ENCODE measurements around the gene FAM184B. TPM values are rescaled to one million over a fixed set of nuclear protein-coding genes. Genes with fewer than 3 reads are reported as not detected.

The FAM184B gene
- total RNA-seq, 1 experiment from 2014 or later = not detected

- H3K4me1 Mint-ChIP-seq (ENCODE audit: low read depth, unreplicated experiment) = no peaks in the 10 kb centered on the region
- intact Hi-C loops (cut with micrococcal nuclease; ENCODE audit: unreplicated experiment) = no loop called here
- ChIA-PET CTCF (interaction anchor here (0.6 kb wide), 3 partner anchors 72 to 1278 kb away, joined by 3 to 4 read pairs (median 3); no protein-coding TSS in a partner anchor), POLR2A (no interaction called here)
- no TSS peak for BruUV-seq (replicated peaks)
- H3K9me3 Mint-ChIP-seq (ENCODE audit: unreplicated experiment) = no peaks in the 10 kb centered on the region
- no peak overlapping the region for H3K4me3 Mint-ChIP-seq (ENCODE audit: unreplicated experiment)
- Histone ChIP-seq H3K4me1 (no peaks in the 10 kb centered on the region), H3K9me3 (no peaks in the 10 kb centered on the region), H3K27me3 (replicated peaks; ENCODE audit: control insufficient read depth, insufficient read depth, low read length) (no peaks in the 10 kb centered on the region), H3K36me3 (ENCODE audit: control insufficient read depth, insufficient read depth, low read length) (no peaks in the 10 kb centered on the region), H3K4me3 (ENCODE audit: low read depth, low read length) (no peak overlapping the region)
- TF ChIP-seq, protein P1, sequence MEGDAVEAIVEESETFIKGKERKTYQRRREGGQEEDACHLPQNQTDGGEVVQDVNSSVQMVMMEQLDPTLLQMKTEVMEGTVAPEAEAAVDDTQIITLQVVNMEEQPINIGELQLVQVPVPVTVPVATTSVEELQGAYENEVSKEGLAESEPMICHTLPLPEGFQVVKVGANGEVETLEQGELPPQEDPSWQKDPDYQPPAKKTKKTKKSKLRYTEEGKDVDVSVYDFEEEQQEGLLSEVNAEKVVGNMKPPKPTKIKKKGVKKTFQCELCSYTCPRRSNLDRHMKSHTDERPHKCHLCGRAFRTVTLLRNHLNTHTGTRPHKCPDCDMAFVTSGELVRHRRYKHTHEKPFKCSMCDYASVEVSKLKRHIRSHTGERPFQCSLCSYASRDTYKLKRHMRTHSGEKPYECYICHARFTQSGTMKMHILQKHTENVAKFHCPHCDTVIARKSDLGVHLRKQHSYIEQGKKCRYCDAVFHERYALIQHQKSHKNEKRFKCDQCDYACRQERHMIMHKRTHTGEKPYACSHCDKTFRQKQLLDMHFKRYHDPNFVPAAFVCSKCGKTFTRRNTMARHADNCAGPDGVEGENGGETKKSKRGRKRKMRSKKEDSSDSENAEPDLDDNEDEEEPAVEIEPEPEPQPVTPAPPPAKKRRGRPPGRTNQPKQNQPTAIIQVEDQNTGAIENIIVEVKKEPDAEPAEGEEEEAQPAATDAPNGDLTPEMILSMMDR (IDR thresholded peaks at IDR 0.05; ENCODE audit: insufficient read depth in 1 of 2, low read depth in 1 of 2, low read length in 1 of 2, severe bottlenecking in 1 of 2, unreplicated experiment in 1 of 2) = no peak
- no peaks in the 10 kb centered on the region for H3K27me3 Mint-ChIP-seq (ENCODE audit: insufficient read depth, unreplicated experiment)
- no peak overlapping the region for H3K27ac Mint-ChIP-seq (ENCODE audit: unreplicated experiment)
- peaks cover 9% of the 10 kb centered on the region for H3K36me3 Mint-ChIP-seq (ENCODE audit: insufficient read depth, unreplicated experiment)
- no peak for DNase-seq
Measured at GRCh38 chr4:17647176-17647806, 134.1 kb downstream of the FAM184B start.

DNA sequence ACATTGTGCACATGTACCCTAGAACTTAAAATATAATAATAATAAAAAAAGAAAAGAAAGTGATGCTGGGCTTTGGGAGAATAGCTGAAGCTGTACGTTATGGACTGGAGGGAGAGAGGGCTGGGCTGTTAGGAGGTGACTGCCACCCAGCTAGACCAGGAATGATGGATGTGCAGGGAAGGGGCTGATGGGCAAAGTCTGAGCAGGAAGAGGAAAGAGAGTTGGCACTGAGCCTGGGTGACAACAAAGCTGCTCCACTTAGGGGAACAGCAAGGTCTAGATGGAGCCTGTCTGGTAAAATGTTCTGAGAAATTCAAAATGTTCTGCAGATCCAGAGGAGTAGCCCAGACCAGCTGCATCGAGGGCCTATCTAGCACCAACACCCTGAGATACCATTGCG lies 134.7 kb downstream of the FAM184B start:
- no peak overlapping the region for H3K27ac Mint-ChIP-seq (ENCODE audit: unreplicated experiment)
- H3K36me3 ChIP-seq (ENCODE audit: control insufficient read depth, insufficient read depth, low read length) = no peaks in the 10 kb centered on the region
- H3K9me3 ChIP-seq = no peaks in the 10 kb centered on the region

DNA sequence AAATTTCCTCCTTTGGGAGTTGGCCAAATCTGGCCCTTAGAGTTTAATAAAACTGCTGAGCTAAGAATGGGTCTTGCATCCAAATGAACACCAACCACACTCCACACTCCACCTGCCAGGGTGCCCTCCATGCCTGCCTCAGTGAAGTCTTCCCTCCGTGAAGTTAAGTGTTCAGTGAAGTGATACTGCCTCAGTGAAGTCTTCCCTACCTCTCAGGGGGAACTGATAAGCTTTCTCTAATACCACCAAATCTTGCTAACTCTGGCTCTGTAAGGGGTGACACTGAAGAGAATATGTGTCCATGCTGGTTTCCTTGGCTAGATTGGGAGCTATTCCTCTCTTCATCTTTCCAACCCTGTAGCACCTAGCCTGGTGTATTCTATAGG lies 139.0 kb downstream of the FAM184B start:
- no peaks in the 10 kb centered on the region for H3K9me3 ChIP-seq
- no peaks in the 10 kb centered on the region for H3K27me3 ChIP-seq (replicated peaks; ENCODE audit: control insufficient read depth, insufficient read depth, low read length)
- Mint-ChIP-seq H3K36me3 (ENCODE audit: insufficient read depth, unreplicated experiment) (peaks cover 18% of the 10 kb centered on the region), H3K27ac (ENCODE audit: unreplicated experiment) (no peak overlapping the region), H3K9me3 (ENCODE audit: unreplicated experiment) (no peaks in the 10 kb centered on the region), H3K27me3 (ENCODE audit: insufficient read depth, unreplicated experiment) (no peaks in the 10 kb centered on the region), H3K4me1 (ENCODE audit: low read depth, unreplicated experiment) (no peaks in the 10 kb centered on the region), H3K4me3 (ENCODE audit: unreplicated experiment) (no peak overlapping the region)
- TF ChIP-seq, protein P1 (IDR thresholded peaks at IDR 0.05; ENCODE audit: insufficient read depth in 1 of 2, low read depth in 1 of 2, low read length in 1 of 2, severe bottlenecking in 1 of 2, unreplicated experiment in 1 of 2) = no peak
- intact Hi-C loops (cut with micrococcal nuclease; ENCODE audit: unreplicated experiment) = no loop called here
- H3K4me1 ChIP-seq = no peaks in the 10 kb centered on the region
- H3K36me3 ChIP-seq (ENCODE audit: control insufficient read depth, insufficient read depth, low read length) = no peaks in the 10 kb centered on the region
- BruUV-seq (replicated peaks) = no TSS peak
- POLR2A ChIA-PET = no interaction called here
- H3K4me3 ChIP-seq (ENCODE audit: low read depth, low read length) = no peak overlapping the region
- DNase-seq = no peak
- CTCF ChIA-PET = no interaction called here

More for the DNA sequence above, 134.7 kb downstream of the FAM184B start:
- H3K4me1 ChIP-seq = no peaks in the 10 kb centered on the region
- TF ChIP-seq, protein P1 (IDR thresholded peaks at IDR 0.05; ENCODE audit: insufficient read depth in 1 of 2, low read depth in 1 of 2, low read length in 1 of 2, severe bottlenecking in 1 of 2, unreplicated experiment in 1 of 2) = no peak
- Mint-ChIP-seq H3K4me1 (ENCODE audit: low read depth, unreplicated experiment) (no peaks in the 10 kb centered on the region), H3K9me3 (ENCODE audit: unreplicated experiment) (no peaks in the 10 kb centered on the region), H3K36me3 (ENCODE audit: insufficient read depth, unreplicated experiment) (peaks cover 9% of the 10 kb centered on the region), H3K4me3 (ENCODE audit: unreplicated experiment) (no peak overlapping the region), H3K27me3 (ENCODE audit: insufficient read depth, unreplicated experiment) (no peaks in the 10 kb centered on the region)
- no peak overlapping the region for H3K4me3 ChIP-seq (ENCODE audit: low read depth, low read length)
- intact Hi-C loops (cut with micrococcal nuclease; ENCODE audit: unreplicated experiment) = no loop called here
- ChIA-PET CTCF (no interaction called here), POLR2A (no interaction called here)
- no peak for DNase-seq
- BruUV-seq (replicated peaks) = no TSS peak
- H3K27me3 ChIP-seq (replicated peaks; ENCODE audit: control insufficient read depth, insufficient read depth, low read length) = no peaks in the 10 kb centered on the region
